WTC11 (cell line): ENCODE results near the gene BEND4. TPM values are rescaled to one million over a fixed set of nuclear protein-coding genes. Genes with fewer than 3 reads are reported as not detected.

ENCODE experiments used
- ATAC-seq: fragments of 200-7000 bp; cut with Tn5 transposase; 2 replicates; pipeline ENCODE4 v1.10.0; 2021; ENCODE audit warnings: mild to moderate bottlenecking, moderate library complexity
- CTCF ChIA-PET: fragments of 300-600 bp; sonication (Branson Sonifier 250); formaldehyde crosslinking; loops from one replicate; lab custom pipeline; 2021; ENCODE audit warnings: antibody characterized with exemption; lab: Charles Lee
- POLR2A ChIA-PET: fragments of 350-600 bp; sonication (Branson Sonifier 250); formaldehyde crosslinking; loops from one replicate; lab custom pipeline; 2021; ENCODE audit warnings: antibody characterized with exemption; lab: Charles Lee
- DNase-seq: peaks from one replicate; pipeline ENCODE4 v3.0.0; 2021; ENCODE audit warnings: low spot score
- H3K27ac Mint-ChIP-seq: 2 replicates; pipeline ENCODE4 v1.8.0; 2021; ENCODE audit warnings: mixed read lengths
- H3K27me3 Mint-ChIP-seq: 2 replicates; pipeline ENCODE4 v1.8.0; 2021; ENCODE audit warnings: low read depth, mild to moderate bottlenecking, moderate library complexity, mixed read lengths
- H3K36me3 Mint-ChIP-seq: 2 replicates; pipeline ENCODE4 v1.8.0; 2021; ENCODE audit warnings: mixed read lengths
- H3K4me1 Mint-ChIP-seq: 2 replicates; pipeline ENCODE4 v1.8.0; 2022; ENCODE audit warnings: mixed read lengths
- H3K4me3 Mint-ChIP-seq: 2 replicates; pipeline ENCODE4 v1.8.0; 2021; ENCODE audit warnings: mild to moderate bottlenecking, moderate library complexity, mixed read lengths
- H3K9me3 Mint-ChIP-seq: 2 replicates; pipeline ENCODE4 v1.8.0; 2021; ENCODE audit warnings: mixed read lengths
- CREB1 ChIP-seq: sonication (generic); formaldehyde crosslinking; IDR thresholded peaks from 2 replicates; pipeline ENCODE4 v1.8.0; 2023; ENCODE audit warnings: mild to moderate bottlenecking, missing genetic modification reagents
- GABPB1 ChIP-seq: sonication (generic); formaldehyde crosslinking; IDR thresholded peaks from 2 replicates; pipeline ENCODE4 v1.8.1; 2023; ENCODE audit warnings: mild to moderate bottlenecking, missing genetic modification reagents
- HMGXB4 ChIP-seq: sonication (generic); formaldehyde crosslinking; IDR thresholded peaks from 2 replicates; pipeline ENCODE4 v1.8.1; 2023; ENCODE audit warnings: mild to moderate bottlenecking, moderate library complexity, missing genetic modification reagents
- MYBL2 ChIP-seq: sonication (generic); formaldehyde crosslinking; IDR thresholded peaks from 2 replicates; pipeline ENCODE4 v1.8.1; 2023; ENCODE audit warnings: mild to moderate bottlenecking, moderate library complexity, missing genetic modification reagents
- NFYB ChIP-seq: sonication (generic); formaldehyde crosslinking; conservative IDR thresholded peaks from 2 replicates; pipeline ENCODE4 v1.8.0; 2022; ENCODE audit warnings: low read depth, missing genetic modification reagents
- OVOL2 ChIP-seq: fragments of 250-450 bp; sonication (Bioruptor Pico); IDR thresholded peaks from 2 replicates; pipeline ENCODE4 v1.9.0; 2021; ENCODE audit warnings: mild to moderate bottlenecking, borderline replicate concordance
- SMAD3 ChIP-seq: sonication (generic); formaldehyde crosslinking; IDR thresholded peaks from 2 replicates; pipeline ENCODE4 v1.8.0; 2022; ENCODE audit warnings: missing genetic modification reagents, mild to moderate bottlenecking, borderline replicate concordance
- SOX15 ChIP-seq: fragments of 250-450 bp; sonication (Bioruptor Pico); IDR thresholded peaks from 2 replicates; pipeline ENCODE4 v1.9.0; 2021; ENCODE audit warnings: mild to moderate bottlenecking
- TCF7 ChIP-seq: sonication (generic); formaldehyde crosslinking; IDR thresholded peaks from 2 replicates; pipeline ENCODE4 v1.8.0; 2022; ENCODE audit warnings: mild to moderate bottlenecking, low read depth, missing genetic modification reagents, moderate library complexity
- ZNF317 ChIP-seq: sonication (generic); formaldehyde crosslinking; IDR thresholded peaks from 2 replicates; pipeline ENCODE4 v1.8.1; 2023; ENCODE audit warnings: low read depth, mild to moderate bottlenecking, moderate library complexity, missing genetic modification reagents, borderline replicate concordance
- ZNF396 ChIP-seq: fragments of 250-450 bp; sonication (Bioruptor Pico); IDR thresholded peaks from 2 replicates; pipeline ENCODE4 v1.8.0; 2021; ENCODE audit warnings: mild to moderate bottlenecking, moderate library complexity, borderline replicate concordance
- ZNF671 ChIP-seq: fragments of 250-450 bp; sonication (Bioruptor Pico); IDR thresholded peaks from 2 replicates; pipeline ENCODE4 v1.8.0; 2021; ENCODE audit warnings: mild to moderate bottlenecking
- total RNA-seq: library from RNA; stranded (reverse); gene quantifications from 3 replicates; pipeline ENCODE4 v1.2.3, GENCODE V29; 2021
- TF ChIP-seq, protein P1 (sequence below): fragments of 250-450 bp; sonication (Bioruptor Pico); conservative IDR thresholded peaks from 2 replicates; pipeline ENCODE4 v1.9.0; 2021; ENCODE audit warnings: mild to moderate bottlenecking
- TF ChIP-seq, protein P2 (sequence below): sonication (generic); formaldehyde crosslinking; IDR thresholded peaks from 2 replicates; pipeline ENCODE4 v1.8.1; 2022; ENCODE audit warnings: mild to moderate bottlenecking, moderate library complexity, missing genetic modification reagents
- TF ChIP-seq, protein P3 (sequence below): sonication (generic); formaldehyde crosslinking; IDR thresholded peaks from 2 replicates; pipeline ENCODE4 v1.8.0; 2023; ENCODE audit warnings: missing genetic modification reagents
- TF ChIP-seq, protein P4 (sequence below): sonication (generic); formaldehyde crosslinking; IDR thresholded peaks from 2 replicates; pipeline ENCODE4 v1.8.1; 2023; ENCODE audit warnings: mild to moderate bottlenecking, missing genetic modification reagents
- TF ChIP-seq, protein P5 (sequence below): sonication (generic); formaldehyde crosslinking; IDR thresholded peaks from 2 replicates; pipeline ENCODE4 v1.8.0; 2022; ENCODE audit warnings: mild to moderate bottlenecking, missing genetic modification reagents
- TF ChIP-seq, protein P6 (sequence below): sonication (generic); formaldehyde crosslinking; IDR thresholded peaks from 2 replicates; pipeline ENCODE4 v1.8.0; 2023; ENCODE audit warnings: mild to moderate bottlenecking, missing genetic modification reagents

BEND4 gene
- total RNA-seq, 1 experiment from 2014 or later: 40.0 TPM

- no peak for TF ChIP-seq CREB1 (CRISPR knock-in tag)
- TF ChIP-seq, protein P1, sequence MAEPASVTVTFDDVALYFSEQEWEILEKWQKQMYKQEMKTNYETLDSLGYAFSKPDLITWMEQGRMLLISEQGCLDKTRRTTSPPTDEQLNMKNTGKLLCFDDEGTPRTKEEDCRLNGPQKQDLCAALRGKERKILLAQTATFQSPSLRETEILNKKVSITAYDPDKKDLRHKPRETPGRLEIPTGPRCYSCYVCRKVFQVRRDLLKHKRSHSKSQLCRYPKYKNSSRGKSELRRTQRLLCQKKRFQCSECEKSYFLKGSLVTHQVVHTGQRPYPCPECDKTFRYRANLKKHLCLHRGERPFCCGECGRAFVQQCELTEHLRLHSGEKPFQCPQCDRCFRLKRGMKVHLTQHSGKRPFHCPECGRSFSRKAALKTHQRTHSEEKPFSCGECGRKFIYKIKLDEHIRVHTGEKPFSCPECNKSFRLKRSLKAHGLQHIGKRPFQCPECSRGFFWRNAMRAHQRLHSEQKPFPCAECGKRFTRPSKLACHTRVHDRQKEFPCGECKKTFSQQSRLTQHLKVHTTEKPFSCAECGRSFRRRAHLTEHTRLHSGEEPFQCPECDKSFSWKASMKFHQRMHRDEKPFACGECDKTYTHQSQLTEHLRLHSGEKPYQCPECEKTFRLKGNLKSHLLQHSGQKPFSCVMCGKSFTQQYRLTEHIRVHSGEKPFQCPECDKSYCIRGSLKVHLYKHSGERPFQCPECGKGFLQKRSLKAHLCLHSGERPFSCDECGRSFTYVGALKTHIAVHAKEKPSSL (CRISPR knock-in tag): no peak
- TF ChIP-seq GABPB1 (CRISPR knock-in tag): no peak
Observed at GRCh38 chr4:42074294-42074693, 78.2 kb downstream of the BEND4 start (continued).

DNA sequence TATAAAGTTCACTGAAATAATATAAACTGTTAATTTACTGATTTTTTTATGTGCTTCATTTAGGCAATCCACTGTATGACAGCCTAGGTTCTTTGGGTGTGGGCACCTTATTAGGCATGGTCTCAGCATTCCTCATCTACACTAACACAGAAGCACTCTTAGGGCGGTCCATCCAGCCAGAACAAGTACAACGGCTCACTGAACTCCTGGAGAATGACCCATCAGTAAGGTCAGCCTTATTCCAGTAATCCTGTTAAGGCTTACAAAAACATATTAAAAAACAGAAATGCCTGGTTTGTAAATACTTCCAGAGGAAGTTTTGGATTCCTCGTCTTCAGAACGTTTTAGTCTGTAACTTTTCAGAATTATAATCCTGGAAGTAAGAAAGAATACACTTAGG lies 82.0 kb downstream of the BEND4 start:
- no peaks in the 10 kb centered on the region for H3K4me1 Mint-ChIP-seq
- ChIA-PET CTCF (no interaction called here), POLR2A (no interaction called here)
- DNase-seq: no peak
- ATAC-seq: no peak
- H3K9me3 Mint-ChIP-seq: no peaks in the 10 kb centered on the region
- TF ChIP-seq OVOL2 (no peak), ZNF317 (no peak), TCF7 (no peak), MYBL2 (CRISPR knock-in tag) (no peak), ZNF396 (CRISPR knock-in tag) (no peak), HMGXB4 (CRISPR knock-in tag) (no peak), SMAD3 (no peak), NFYB (CRISPR knock-in tag) (no peak), SOX15 (no peak), ZNF671 (CRISPR knock-in tag) (no peak)
- TF ChIP-seq, protein P2, sequence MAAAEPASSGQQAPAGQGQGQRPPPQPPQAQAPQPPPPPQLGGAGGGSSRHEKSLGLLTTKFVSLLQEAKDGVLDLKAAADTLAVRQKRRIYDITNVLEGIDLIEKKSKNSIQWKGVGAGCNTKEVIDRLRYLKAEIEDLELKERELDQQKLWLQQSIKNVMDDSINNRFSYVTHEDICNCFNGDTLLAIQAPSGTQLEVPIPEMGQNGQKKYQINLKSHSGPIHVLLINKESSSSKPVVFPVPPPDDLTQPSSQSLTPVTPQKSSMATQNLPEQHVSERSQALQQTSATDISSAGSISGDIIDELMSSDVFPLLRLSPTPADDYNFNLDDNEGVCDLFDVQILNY (CRISPR knock-in tag): no peak
- TF ChIP-seq, protein P3, sequence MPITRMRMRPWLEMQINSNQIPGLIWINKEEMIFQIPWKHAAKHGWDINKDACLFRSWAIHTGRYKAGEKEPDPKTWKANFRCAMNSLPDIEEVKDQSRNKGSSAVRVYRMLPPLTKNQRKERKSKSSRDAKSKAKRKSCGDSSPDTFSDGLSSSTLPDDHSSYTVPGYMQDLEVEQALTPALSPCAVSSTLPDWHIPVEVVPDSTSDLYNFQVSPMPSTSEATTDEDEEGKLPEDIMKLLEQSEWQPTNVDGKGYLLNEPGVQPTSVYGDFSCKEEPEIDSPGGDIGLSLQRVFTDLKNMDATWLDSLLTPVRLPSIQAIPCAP (CRISPR knock-in tag): no peak
- TF ChIP-seq, protein P4, sequence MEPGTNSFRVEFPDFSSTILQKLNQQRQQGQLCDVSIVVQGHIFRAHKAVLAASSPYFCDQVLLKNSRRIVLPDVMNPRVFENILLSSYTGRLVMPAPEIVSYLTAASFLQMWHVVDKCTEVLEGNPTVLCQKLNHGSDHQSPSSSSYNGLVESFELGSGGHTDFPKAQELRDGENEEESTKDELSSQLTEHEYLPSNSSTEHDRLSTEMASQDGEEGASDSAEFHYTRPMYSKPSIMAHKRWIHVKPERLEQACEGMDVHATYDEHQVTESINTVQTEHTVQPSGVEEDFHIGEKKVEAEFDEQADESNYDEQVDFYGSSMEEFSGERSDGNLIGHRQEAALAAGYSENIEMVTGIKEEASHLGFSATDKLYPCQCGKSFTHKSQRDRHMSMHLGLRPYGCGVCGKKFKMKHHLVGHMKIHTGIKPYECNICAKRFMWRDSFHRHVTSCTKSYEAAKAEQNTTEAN: no peak
- TF ChIP-seq, protein P5, sequence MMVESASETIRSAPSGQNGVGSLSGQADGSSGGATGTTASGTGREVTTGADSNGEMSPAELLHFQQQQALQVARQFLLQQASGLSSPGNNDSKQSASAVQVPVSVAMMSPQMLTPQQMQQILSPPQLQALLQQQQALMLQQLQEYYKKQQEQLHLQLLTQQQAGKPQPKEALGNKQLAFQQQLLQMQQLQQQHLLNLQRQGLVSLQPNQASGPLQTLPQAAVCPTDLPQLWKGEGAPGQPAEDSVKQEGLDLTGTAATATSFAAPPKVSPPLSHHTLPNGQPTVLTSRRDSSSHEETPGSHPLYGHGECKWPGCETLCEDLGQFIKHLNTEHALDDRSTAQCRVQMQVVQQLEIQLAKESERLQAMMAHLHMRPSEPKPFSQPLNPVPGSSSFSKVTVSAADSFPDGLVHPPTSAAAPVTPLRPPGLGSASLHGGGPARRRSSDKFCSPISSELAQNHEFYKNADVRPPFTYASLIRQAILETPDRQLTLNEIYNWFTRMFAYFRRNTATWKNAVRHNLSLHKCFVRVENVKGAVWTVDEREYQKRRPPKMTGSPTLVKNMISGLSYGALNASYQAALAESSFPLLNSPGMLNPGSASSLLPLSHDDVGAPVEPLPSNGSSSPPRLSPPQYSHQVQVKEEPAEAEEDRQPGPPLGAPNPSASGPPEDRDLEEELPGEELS (CRISPR knock-in tag): no peak
- TF ChIP-seq, protein P6, sequence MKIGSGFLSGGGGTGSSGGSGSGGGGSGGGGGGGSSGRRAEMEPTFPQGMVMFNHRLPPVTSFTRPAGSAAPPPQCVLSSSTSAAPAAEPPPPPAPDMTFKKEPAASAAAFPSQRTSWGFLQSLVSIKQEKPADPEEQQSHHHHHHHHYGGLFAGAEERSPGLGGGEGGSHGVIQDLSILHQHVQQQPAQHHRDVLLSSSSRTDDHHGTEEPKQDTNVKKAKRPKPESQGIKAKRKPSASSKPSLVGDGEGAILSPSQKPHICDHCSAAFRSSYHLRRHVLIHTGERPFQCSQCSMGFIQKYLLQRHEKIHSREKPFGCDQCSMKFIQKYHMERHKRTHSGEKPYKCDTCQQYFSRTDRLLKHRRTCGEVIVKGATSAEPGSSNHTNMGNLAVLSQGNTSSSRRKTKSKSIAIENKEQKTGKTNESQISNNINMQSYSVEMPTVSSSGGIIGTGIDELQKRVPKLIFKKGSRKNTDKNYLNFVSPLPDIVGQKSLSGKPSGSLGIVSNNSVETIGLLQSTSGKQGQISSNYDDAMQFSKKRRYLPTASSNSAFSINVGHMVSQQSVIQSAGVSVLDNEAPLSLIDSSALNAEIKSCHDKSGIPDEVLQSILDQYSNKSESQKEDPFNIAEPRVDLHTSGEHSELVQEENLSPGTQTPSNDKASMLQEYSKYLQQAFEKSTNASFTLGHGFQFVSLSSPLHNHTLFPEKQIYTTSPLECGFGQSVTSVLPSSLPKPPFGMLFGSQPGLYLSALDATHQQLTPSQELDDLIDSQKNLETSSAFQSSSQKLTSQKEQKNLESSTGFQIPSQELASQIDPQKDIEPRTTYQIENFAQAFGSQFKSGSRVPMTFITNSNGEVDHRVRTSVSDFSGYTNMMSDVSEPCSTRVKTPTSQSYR (CRISPR knock-in tag): no peak
- peaks cover 4% of the 10 kb centered on the region; the same call in 1 of the 2 replicates for H3K36me3 Mint-ChIP-seq
- no peak overlapping the region for H3K4me3 Mint-ChIP-seq
- H3K27me3 Mint-ChIP-seq: no peaks in the 10 kb centered on the region
- no peak overlapping the region for H3K27ac Mint-ChIP-seq
